ENCODE measurements around the gene HIVEP3. TPM values are rescaled to one million over a fixed set of nuclear protein-coding genes. Genes with fewer than 3 reads are reported as not detected.

Gene HIVEP3
- total RNA-seq, 1 experiment from 2014 or later: 1.4 TPM

DNA sequence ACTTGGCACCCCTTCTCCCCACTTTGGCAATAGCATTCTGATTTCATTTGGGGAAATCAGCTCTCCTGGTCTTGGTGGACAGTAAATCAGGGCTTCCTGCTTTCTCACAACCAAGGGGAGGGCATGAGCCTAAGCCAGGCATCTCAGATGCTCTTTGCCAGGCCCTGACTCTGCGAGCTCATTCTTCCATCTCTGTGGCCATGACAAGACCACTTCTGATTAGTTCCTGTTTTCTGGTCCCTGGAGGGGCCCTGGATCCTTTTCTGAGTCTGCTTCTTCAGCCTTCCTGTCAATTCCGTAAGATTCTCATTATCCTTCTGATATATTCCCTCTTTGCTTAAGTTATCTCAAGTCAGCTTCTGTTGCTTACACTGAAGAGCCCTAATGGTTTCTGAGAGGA lies 210.4 kb downstream of the HIVEP3 start:
- Histone ChIP-seq H2AFZ (ENCODE audit: low read length) (no peak overlapping the region), H3K23me2 (ENCODE audit: insufficient read length, low read depth, low read length, poor library complexity, severe bottlenecking) (no peaks in the 10 kb centered on the region), H4K8ac (replicated peaks; ENCODE audit: insufficient read length, low read depth, low read length) (no peak overlapping the region), H2BK5ac (ENCODE audit: insufficient read length, low read length) (no peak overlapping the region), H3K79me1 (ENCODE audit: insufficient read depth, low read depth, low read length, poor library complexity, severe bottlenecking) (no peaks in the 10 kb centered on the region), H3T11ph (ENCODE audit: low read length) (no peak overlapping the region), H4K91ac (ENCODE audit: insufficient read length, low read depth, low read length) (no peak overlapping the region), H3K4me2 (ENCODE audit: insufficient read depth, insufficient read length, low read length) (no peak overlapping the region), H3K9ac (ENCODE audit: extremely low read depth, insufficient read length, low read length) (no peak overlapping the region), H3K18ac (ENCODE audit: insufficient read length, low read depth, low read length) (no peak overlapping the region), H3K27me3 (ENCODE audit: insufficient read depth, low read length) (no peaks in the 10 kb centered on the region), H4K20me1 (ENCODE audit: control insufficient read depth, insufficient read depth, insufficient read length) (no peaks in the 10 kb centered on the region), H2BK120ac (ENCODE audit: low read depth, low read length, poor library complexity, severe bottlenecking) (no peak overlapping the region), H3K23ac (ENCODE audit: insufficient read length, low read depth, low read length) (no peak overlapping the region), H3K4ac (ENCODE audit: low read depth, low read length) (no peak overlapping the region), H3K14ac (ENCODE audit: insufficient read depth, low read length) (no peak overlapping the region), H2BK15ac (ENCODE audit: low read depth, low read length) (no peak overlapping the region), H3K79me2 (ENCODE audit: insufficient read depth, low read length) (no peaks in the 10 kb centered on the region), H2BK12ac (ENCODE audit: insufficient read length, low read depth, low read length) (no peak overlapping the region), H4K5ac (ENCODE audit: insufficient read length, low read depth, low read length) (no peak overlapping the region), H2AK5ac (ENCODE audit: insufficient read length, low read length) (no peak overlapping the region), H3K27ac (ENCODE audit: insufficient read length, low read depth, low read length) (no peak overlapping the region), H2BK20ac (ENCODE audit: low read depth, low read length, poor library complexity, severe bottlenecking) (no peak overlapping the region), H3K56ac (ENCODE audit: insufficient read length, low read depth, low read length) (no peak overlapping the region), H3K4me1 (ENCODE audit: insufficient read depth, low read length) (no peaks in the 10 kb centered on the region), H3K9me3 (ENCODE audit: control insufficient read depth, low read depth, low read length) (no peaks in the 10 kb centered on the region)
- no CpG with 5 or more reads among the region's 2 CpGs for WGBS (ENCODE audit: extremely low coverage, insufficient read length, low lambda C conversion rate)
- Mint-ChIP-seq H3K27ac (no peak overlapping the region), H3K4me1 (peaks cover 3 to 10% of the 10 kb centered on the region in 2 experiments), H3K27me3 (ENCODE audit: low read depth) (peaks cover 6% of the 10 kb centered on the region), H3K9me3 (no peaks in the 10 kb centered on the region; a peak in 1 of 5 replicates), H3K36me3 (ENCODE audit: insufficient read depth in 1 of 3, low read depth in 3 of 3) (no peaks in the 10 kb centered on the region; a peak in 1 of 7 replicates), H3K4me3 (no peak overlapping the region)
- TF ChIP-seq, protein P1, sequence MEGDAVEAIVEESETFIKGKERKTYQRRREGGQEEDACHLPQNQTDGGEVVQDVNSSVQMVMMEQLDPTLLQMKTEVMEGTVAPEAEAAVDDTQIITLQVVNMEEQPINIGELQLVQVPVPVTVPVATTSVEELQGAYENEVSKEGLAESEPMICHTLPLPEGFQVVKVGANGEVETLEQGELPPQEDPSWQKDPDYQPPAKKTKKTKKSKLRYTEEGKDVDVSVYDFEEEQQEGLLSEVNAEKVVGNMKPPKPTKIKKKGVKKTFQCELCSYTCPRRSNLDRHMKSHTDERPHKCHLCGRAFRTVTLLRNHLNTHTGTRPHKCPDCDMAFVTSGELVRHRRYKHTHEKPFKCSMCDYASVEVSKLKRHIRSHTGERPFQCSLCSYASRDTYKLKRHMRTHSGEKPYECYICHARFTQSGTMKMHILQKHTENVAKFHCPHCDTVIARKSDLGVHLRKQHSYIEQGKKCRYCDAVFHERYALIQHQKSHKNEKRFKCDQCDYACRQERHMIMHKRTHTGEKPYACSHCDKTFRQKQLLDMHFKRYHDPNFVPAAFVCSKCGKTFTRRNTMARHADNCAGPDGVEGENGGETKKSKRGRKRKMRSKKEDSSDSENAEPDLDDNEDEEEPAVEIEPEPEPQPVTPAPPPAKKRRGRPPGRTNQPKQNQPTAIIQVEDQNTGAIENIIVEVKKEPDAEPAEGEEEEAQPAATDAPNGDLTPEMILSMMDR (conservative IDR thresholded peaks at IDR 0.05): no peak
- DNase-seq: no peak

All from H9 (cell line).